CD4-positive, alpha-beta memory T cell (primary cell): ENCODE data around the gene CFP. TPM values are rescaled to one million over a fixed set of nuclear protein-coding genes. Genes with fewer than 3 reads are reported as not detected.
A peak's percentile ranks its signal among the peaks of the same experiment; 100 is the strongest.
"Not testable (repeated sequence)": the region's sequence is repeated elsewhere in the genome, so short reads cannot be mapped to it uniquely, and the experiment has no call there.

ENCODE experiments used
- CTCF ChIA-PET: fragments of 350-600 bp; sonication (Branson Sonifier 250); formaldehyde crosslinking; loops from one replicate; lab custom pipeline; 2021; ENCODE audit warnings: inconsistent platforms; ENCODE audit not compliant: partially characterized antibody; lab: Charles Lee
- POLR2A ChIA-PET: fragments of 350-600 bp; sonication (Branson Sonifier 250); formaldehyde crosslinking; loops from one replicate; lab custom pipeline; 2021; ENCODE audit not compliant: partially characterized antibody; lab: Charles Lee
- DNase-seq, 5 donors: peaks; one replicate each; pipeline versions ENCODE4 v3.0.0 to v3.0.0-alpha.2; 2020 to 2022; ENCODE audit warnings: mixed read lengths in 1 of 5
- H3K27ac ChIP-seq: one replicate; pipeline ENCODE4 v1.7.0; 2013; ENCODE audit warnings: low read depth, low read length
- H3K27me3 ChIP-seq: 2 replicates; pipeline ENCODE4 v1.7.0; 2013; ENCODE audit warnings: mild to moderate bottlenecking, low read length, moderate library complexity; ENCODE audit not compliant: insufficient read depth
- H3K36me3 ChIP-seq: 2 replicates; pipeline ENCODE4 v1.7.0; 2013; ENCODE audit warnings: mild to moderate bottlenecking, low read length, moderate library complexity; ENCODE audit not compliant: insufficient read depth
- H3K4me1 ChIP-seq: 2 replicates; pipeline ENCODE4 v1.7.0; 2013; ENCODE audit warnings: mild to moderate bottlenecking, low read length, moderate library complexity; ENCODE audit not compliant: insufficient read depth
- H3K4me3 ChIP-seq, 2 donors: one replicate each; pipeline ENCODE4 v1.7.0; 2013; ENCODE audit warnings: low read length in 2 of 2, mild to moderate bottlenecking in 1 of 2
- H3K9me3 ChIP-seq, 2 donors: one replicate each; pipeline ENCODE4 v1.7.0; 2013; ENCODE audit warnings: low read length in 2 of 2, control low read depth in 1 of 2; ENCODE audit not compliant: control insufficient read depth in 1 of 2
- H3K27ac Mint-ChIP-seq, 7 donors: one replicate each; pipeline ENCODE4 v1.8.0; 2020 to 2021; ENCODE audit warnings: mixed read lengths in 7 of 7, mild to moderate bottlenecking in 6 of 7, inconsistent platforms in 3 of 7, moderate library complexity in 3 of 7
- H3K27me3 Mint-ChIP-seq, 2 donors: one replicate each; pipeline ENCODE4 v1.8.0; 2020 to 2021; ENCODE audit warnings: mixed read lengths in 2 of 2
- H3K36me3 Mint-ChIP-seq, 2 donors: one replicate each; pipeline ENCODE4 v1.8.0; 2020 to 2021; ENCODE audit warnings: mixed read lengths in 2 of 2, inconsistent platforms in 1 of 2, mild to moderate bottlenecking in 1 of 2
- H3K4me1 Mint-ChIP-seq, 4 donors: one replicate each; pipeline ENCODE4 v1.8.0; 2020 to 2021; ENCODE audit warnings: mixed read lengths in 4 of 4, mild to moderate bottlenecking in 1 of 4
- H3K4me3 Mint-ChIP-seq, 8 donors: one replicate each; pipeline ENCODE4 v1.8.0; 2020 to 2021; ENCODE audit warnings: mixed read lengths in 8 of 8, mild to moderate bottlenecking in 7 of 8, moderate library complexity in 6 of 8, inconsistent platforms in 3 of 8
- H3K9me3 Mint-ChIP-seq, 8 donors: one replicate each; pipeline ENCODE4 v1.8.0; 2020 to 2021; ENCODE audit warnings: mixed read lengths in 8 of 8, mild to moderate bottlenecking in 5 of 8, inconsistent platforms in 3 of 8, moderate library complexity in 1 of 8
- intact Hi-C: fragments of 100-400 bp; cut with micrococcal nuclease; formaldehyde crosslinking; loops from one replicate; pipeline ENCODE4 v1.15.1; 2023
- polyA plus RNA-seq, 2 donors: library from polyadenylated mRNA; unstranded; fragments of 300-500 nt; fragmentation: Illumina TruSeq; gene quantifications; one replicate each; pipeline ENCODE4 v1.2.3, GENCODE V29; 2021
- total RNA-seq, 2 experiments: library from RNA; stranded (reverse); gene quantifications; one replicate each; pipeline ENCODE4 v1.2.3, GENCODE V29; 2021

Gene CFP
- total and polyA plus RNA-seq, 4 experiments from 2014 or later = 13.5 to 29.0 (median 22.4) TPM

- Histone ChIP-seq H3K9me3 (no peaks in the 10 kb centered on the region), H3K27me3 (no peaks in the 10 kb centered on the region), H3K36me3 (no peaks in the 10 kb centered on the region), H3K27ac (no peak overlapping the region), H3K4me1 (no peaks in the 10 kb centered on the region), H3K4me3 (no peak overlapping the region)
- intact Hi-C loops = no loop called here
- no peak overlapping the region for H3K4me3 Mint-ChIP-seq
- no peak for DNase-seq
- no peaks in the 10 kb centered on the region for H3K9me3 Mint-ChIP-seq
- no peaks in the 10 kb centered on the region for H3K27me3 Mint-ChIP-seq
- peaks cover 0 to 4% (median under 1%) of the 10 kb centered on the region in 4 donors for H3K4me1 Mint-ChIP-seq
- no peak overlapping the region for H3K27ac Mint-ChIP-seq
- CTCF ChIA-PET = no interaction called here
- POLR2A ChIA-PET = no interaction called here
- no peaks in the 10 kb centered on the region for H3K36me3 Mint-ChIP-seq
Measured at GRCh38 chrX:47610511-47610910, 19.2 kb downstream of the CFP start.

- Histone ChIP-seq H3K27ac (no peak overlapping the region), H3K4me1 (no peaks in the 10 kb centered on the region), H3K27me3 (no peaks in the 10 kb centered on the region), H3K36me3 (no peaks in the 10 kb centered on the region), H3K9me3 (no peaks in the 10 kb centered on the region), H3K4me3 (no peak overlapping the region)
- no peaks in the 10 kb centered on the region for H3K36me3 Mint-ChIP-seq
- H3K4me1 Mint-ChIP-seq = peaks cover 0 to 4% (median under 1%) of the 10 kb centered on the region in 4 donors
- H3K9me3 Mint-ChIP-seq = no peaks in the 10 kb centered on the region
- CTCF ChIA-PET = interaction anchor here (0.9 kb wide), 1 partner anchor 20 kb away, joined by 3 read pairs; no protein-coding TSS in a partner anchor
- no peaks in the 10 kb centered on the region for H3K27me3 Mint-ChIP-seq
- H3K27ac Mint-ChIP-seq = peak overlapping the region in 4 of 7 donors; percentile 33 to 81 (median 52)
- no peak overlapping the region for H3K4me3 Mint-ChIP-seq
- intact Hi-C loops = no loop called here
- POLR2A ChIA-PET = interaction anchor here (1.5 kb wide), 1 partner anchor 16 kb away, joined by 6 read pairs; no protein-coding TSS in a partner anchor
- no peak for DNase-seq
Measured at GRCh38 chrX:47608130-47608810, 21.5 kb downstream of the CFP start.

- no peak for DNase-seq
- ChIA-PET POLR2A (no interaction called here), CTCF (no interaction called here)
- peaks cover 0 to 4% (median under 1%) of the 10 kb centered on the region in 4 donors for H3K4me1 Mint-ChIP-seq
- Histone ChIP-seq H3K27ac (no peak overlapping the region), H3K27me3 (no peaks in the 10 kb centered on the region), H3K36me3 (no peaks in the 10 kb centered on the region), H3K9me3 (no peaks in the 10 kb centered on the region), H3K4me1 (no peaks in the 10 kb centered on the region), H3K4me3 (no peak overlapping the region)
- no peaks in the 10 kb centered on the region for H3K9me3 Mint-ChIP-seq
- H3K4me3 Mint-ChIP-seq = no peak overlapping the region
- no peak overlapping the region for H3K27ac Mint-ChIP-seq
- no peaks in the 10 kb centered on the region for H3K27me3 Mint-ChIP-seq
- intact Hi-C loops = no loop called here
- H3K36me3 Mint-ChIP-seq = no peaks in the 10 kb centered on the region
Measured at GRCh38 chrX:47607091-47607490, 22.6 kb downstream of the CFP start.

GRCh38 chrX:47605024-47605423 lies 24.7 kb downstream of the CFP start:
- CTCF ChIA-PET = no interaction called here
- H3K27ac Mint-ChIP-seq = no peak overlapping the region
- no peak overlapping the region for H3K4me3 Mint-ChIP-seq
- Histone ChIP-seq H3K27me3 (no peaks in the 10 kb centered on the region), H3K4me1 (no peaks in the 10 kb centered on the region), H3K4me3 (no peak overlapping the region), H3K27ac (no peak overlapping the region), H3K36me3 (no peaks in the 10 kb centered on the region), H3K9me3 (no peaks in the 10 kb centered on the region)
- H3K4me1 Mint-ChIP-seq = peaks cover 0 to 4% (median under 1%) of the 10 kb centered on the region in 4 donors
- H3K27me3 Mint-ChIP-seq = no peaks in the 10 kb centered on the region
- no peak for DNase-seq
- POLR2A ChIA-PET = no interaction called here
- peaks cover 0 to 17% (median 6%) of the 10 kb centered on the region in 8 donors for H3K9me3 Mint-ChIP-seq
- no peaks in the 10 kb centered on the region for H3K36me3 Mint-ChIP-seq
- intact Hi-C loops = no loop called here

GRCh38 chrX:47603125-47603524 lies 26.6 kb downstream of the CFP start:
- H3K36me3 Mint-ChIP-seq, H3K27ac ChIP-seq, H3K27me3 ChIP-seq, H3K4me3 Mint-ChIP-seq, H3K4me3 ChIP-seq, H3K4me1 Mint-ChIP-seq, DNase-seq, H3K9me3 ChIP-seq, POLR2A ChIA-PET, H3K27me3 Mint-ChIP-seq, H3K27ac Mint-ChIP-seq, intact Hi-C loops, CTCF ChIA-PET, H3K36me3 ChIP-seq, H3K4me1 ChIP-seq: not testable (repeated sequence)
- peaks cover 0 to 26% (median 14%) of the 10 kb centered on the region in 8 donors for H3K9me3 Mint-ChIP-seq

GRCh38 chrX:47597222-47597621 lies 32.5 kb downstream of the CFP start:
- Histone ChIP-seq H3K9me3 (peaks cover 0 to 3% of the 10 kb centered on the region in 2 donors), H3K27ac (no peak overlapping the region), H3K36me3 (no peaks in the 10 kb centered on the region), H3K4me1 (peaks cover 19% of the 10 kb centered on the region), H3K27me3 (no peaks in the 10 kb centered on the region), H3K4me3 (no peak overlapping the region)
- ChIA-PET POLR2A (interaction anchor here (2.3 to 4.1 kb wide), 2 partner anchors 15 to 40 kb away, joined by 11 to 42 read pairs; partner anchors contain the start of gene TIMP1), CTCF (interaction anchor here (1.5 kb wide), 1 partner anchor 31 kb away, joined by 4 read pairs; no protein-coding TSS in a partner anchor)
- peaks cover 9 to 24% (median 14%) of the 10 kb centered on the region in 4 donors for H3K4me1 Mint-ChIP-seq
- DNase-seq = no peak
- peaks cover 10 to 16% of the 10 kb centered on the region in 2 donors for H3K36me3 Mint-ChIP-seq
- H3K27ac Mint-ChIP-seq = peak overlapping the region in 1 of 7 donors; percentile 82
- peaks cover 0 to 49% (median 32%) of the 10 kb centered on the region in 8 donors for H3K9me3 Mint-ChIP-seq
- no peak overlapping the region for H3K4me3 Mint-ChIP-seq
- intact Hi-C loops = no loop called here
- H3K27me3 Mint-ChIP-seq = no peaks in the 10 kb centered on the region

- no peaks in the 10 kb centered on the region for H3K27me3 Mint-ChIP-seq
- H3K36me3 Mint-ChIP-seq = peaks cover 10 to 16% of the 10 kb centered on the region in 2 donors
- no peak for DNase-seq
- no peaks in the 10 kb centered on the region for H3K36me3 ChIP-seq
- peak overlapping the region in 5 of 7 donors; percentile 48 to 89 (median 55) for H3K27ac Mint-ChIP-seq
- no peak overlapping the region for H3K4me3 ChIP-seq
- H3K9me3 Mint-ChIP-seq = peaks cover 0 to 45% (median 32%) of the 10 kb centered on the region in 8 donors
- H3K27me3 ChIP-seq = no peaks in the 10 kb centered on the region
- H3K9me3 ChIP-seq = peaks cover 0 to 3% of the 10 kb centered on the region in 2 donors
- H3K27ac ChIP-seq = no peak overlapping the region
- intact Hi-C loops = no loop called here
- POLR2A ChIA-PET = interaction anchor here (1.0 to 4.1 kb wide), 9 partner anchors 9 to 378 kb away, joined by 3 to 42 read pairs (median 6); partner anchors contain the start of genes CDK16, CFP, ELK1 and TIMP1
- peak overlapping the region in 4 of 8 donors; percentile 41 to 66 (median 56) for H3K4me3 Mint-ChIP-seq
- H3K4me1 ChIP-seq = peaks cover 19% of the 10 kb centered on the region
- CTCF ChIA-PET = no interaction called here
- peaks cover 9 to 24% (median 14%) of the 10 kb centered on the region in 4 donors for H3K4me1 Mint-ChIP-seq
Measured at GRCh38 chrX:47596256-47596655, 33.5 kb downstream of the CFP start.
